ENCODE measurements around the gene TXK. TPM values are rescaled to one million over a fixed set of nuclear protein-coding genes. Genes with fewer than 3 reads are reported as not detected.

The TXK gene
- total RNA-seq, 1 experiment from 2014 or later, result 0.70 TPM

- no peak for TF ChIP-seq PREB (CRISPR knock-in tag; IDR thresholded peaks at IDR 0.05; ENCODE audit: borderline replicate concordance)
- TF ChIP-seq ATF1 (CRISPR knock-in tag; IDR thresholded peaks at IDR 0.05), result no peak
- TF ChIP-seq, protein P1, sequence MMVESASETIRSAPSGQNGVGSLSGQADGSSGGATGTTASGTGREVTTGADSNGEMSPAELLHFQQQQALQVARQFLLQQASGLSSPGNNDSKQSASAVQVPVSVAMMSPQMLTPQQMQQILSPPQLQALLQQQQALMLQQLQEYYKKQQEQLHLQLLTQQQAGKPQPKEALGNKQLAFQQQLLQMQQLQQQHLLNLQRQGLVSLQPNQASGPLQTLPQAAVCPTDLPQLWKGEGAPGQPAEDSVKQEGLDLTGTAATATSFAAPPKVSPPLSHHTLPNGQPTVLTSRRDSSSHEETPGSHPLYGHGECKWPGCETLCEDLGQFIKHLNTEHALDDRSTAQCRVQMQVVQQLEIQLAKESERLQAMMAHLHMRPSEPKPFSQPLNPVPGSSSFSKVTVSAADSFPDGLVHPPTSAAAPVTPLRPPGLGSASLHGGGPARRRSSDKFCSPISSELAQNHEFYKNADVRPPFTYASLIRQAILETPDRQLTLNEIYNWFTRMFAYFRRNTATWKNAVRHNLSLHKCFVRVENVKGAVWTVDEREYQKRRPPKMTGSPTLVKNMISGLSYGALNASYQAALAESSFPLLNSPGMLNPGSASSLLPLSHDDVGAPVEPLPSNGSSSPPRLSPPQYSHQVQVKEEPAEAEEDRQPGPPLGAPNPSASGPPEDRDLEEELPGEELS (CRISPR knock-in tag; IDR thresholded peaks at IDR 0.05), result no peak
- no peak for TF ChIP-seq ZNF263 (CRISPR knock-in tag; IDR thresholded peaks at IDR 0.05; ENCODE audit: low read depth)
Measured at GRCh38 chr4:48035952-48036351, 98.1 kb downstream of the TXK start (continued).

- DNase-seq (ENCODE audit: low spot score) (peak; percentile 54), ATAC-seq (peak; percentile 82)
- CTCF ChIA-PET, result interaction anchor here (1.0 to 1.5 kb wide), 9 partner anchors 9 to 308 kb away, joined by 3 to 14 read pairs (median 4); partner anchors contain the start of gene SLAIN2
- H3K4me3 Mint-ChIP-seq, result no peak overlapping the region
- H3K27me3 Mint-ChIP-seq (ENCODE audit: low read depth), result no peaks in the 10 kb centered on the region
- no peaks in the 10 kb centered on the region; the same call in 1 of the 2 replicates for H3K36me3 Mint-ChIP-seq
- TF ChIP-seq CBFB (CRISPR knock-in tag; IDR thresholded peaks at IDR 0.05; ENCODE audit: low read depth) (no peak), ATF6 (CRISPR knock-in tag; IDR thresholded peaks at IDR 0.05) (no peak), ZNF425 (CRISPR knock-in tag; conservative IDR thresholded peaks at IDR 0.05) (no peak), FOXP1 (CRISPR knock-in tag; IDR thresholded peaks at IDR 0.05; ENCODE audit: borderline replicate concordance) (no peak), GRHL2 (CRISPR knock-in tag; IDR thresholded peaks at IDR 0.05; ENCODE audit: insufficient replicate concordance, severe bottlenecking) (no peak), ZNF423 (CRISPR knock-in tag; IDR thresholded peaks at IDR 0.05) (no peak), ESRRA (CRISPR knock-in tag; IDR thresholded peaks at IDR 0.05; ENCODE audit: borderline replicate concordance) (no peak), MYBL2 (CRISPR knock-in tag; IDR thresholded peaks at IDR 0.05) (no peak), PRDM15 (CRISPR knock-in tag; IDR thresholded peaks at IDR 0.05) (no peak), ZSCAN18 (CRISPR knock-in tag; IDR thresholded peaks at IDR 0.05) (0 out of 2 replicates have a peak, but pooled peaks have one; percentile 30), USF2 (CRISPR knock-in tag; IDR thresholded peaks at IDR 0.05) (no peak)
- TF ChIP-seq, protein P2, sequence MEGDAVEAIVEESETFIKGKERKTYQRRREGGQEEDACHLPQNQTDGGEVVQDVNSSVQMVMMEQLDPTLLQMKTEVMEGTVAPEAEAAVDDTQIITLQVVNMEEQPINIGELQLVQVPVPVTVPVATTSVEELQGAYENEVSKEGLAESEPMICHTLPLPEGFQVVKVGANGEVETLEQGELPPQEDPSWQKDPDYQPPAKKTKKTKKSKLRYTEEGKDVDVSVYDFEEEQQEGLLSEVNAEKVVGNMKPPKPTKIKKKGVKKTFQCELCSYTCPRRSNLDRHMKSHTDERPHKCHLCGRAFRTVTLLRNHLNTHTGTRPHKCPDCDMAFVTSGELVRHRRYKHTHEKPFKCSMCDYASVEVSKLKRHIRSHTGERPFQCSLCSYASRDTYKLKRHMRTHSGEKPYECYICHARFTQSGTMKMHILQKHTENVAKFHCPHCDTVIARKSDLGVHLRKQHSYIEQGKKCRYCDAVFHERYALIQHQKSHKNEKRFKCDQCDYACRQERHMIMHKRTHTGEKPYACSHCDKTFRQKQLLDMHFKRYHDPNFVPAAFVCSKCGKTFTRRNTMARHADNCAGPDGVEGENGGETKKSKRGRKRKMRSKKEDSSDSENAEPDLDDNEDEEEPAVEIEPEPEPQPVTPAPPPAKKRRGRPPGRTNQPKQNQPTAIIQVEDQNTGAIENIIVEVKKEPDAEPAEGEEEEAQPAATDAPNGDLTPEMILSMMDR (IDR thresholded peaks at IDR 0.05), result peak; percentile 54; the same call in 1 of the 2 replicates
- TF ChIP-seq, protein P1 (CRISPR knock-in tag; IDR thresholded peaks at IDR 0.05), result no peak
- H3K4me1 Mint-ChIP-seq, result peaks cover 18% of the 10 kb centered on the region
- H3K9me3 Mint-ChIP-seq, result no peaks in the 10 kb centered on the region
- POLR2A ChIA-PET, result no interaction called here
- H3K27ac Mint-ChIP-seq, result no peak overlapping the region
Measured at GRCh38 chr4:48033825-48034413, 100.1 kb downstream of the TXK start.
